Left ventricle myocardium inferior (tissue), 1 donor: ENCODE measurements around the gene CALHM1. TPM values are rescaled to one million over a fixed set of nuclear protein-coding genes. Genes with fewer than 3 reads are reported as not detected.
A peak's percentile ranks its signal among the peaks of the same experiment; 100 is the strongest.

Experiments used
- DNase-seq: peaks from one replicate; pipeline ENCODE4 v3.0.0-alpha.2; 2020
- H3K27ac ChIP-seq: fragments of 200-600 bp; replicated peaks from 2 replicates; pipeline ENCODE4 v1.8.0; 2021
- H3K27me3 ChIP-seq: fragments of 200-600 bp; 2 replicates; pipeline ENCODE4 v1.8.0; 2021; ENCODE audit warnings: low read depth
- H3K36me3 ChIP-seq: fragments of 200-600 bp; 2 replicates; pipeline ENCODE4 v1.8.0; 2021
- H3K4me1 ChIP-seq: fragments of 200-600 bp; 2 replicates; pipeline ENCODE4 v1.8.0; 2021
- H3K4me3 ChIP-seq: fragments of 200-600 bp; 2 replicates; pipeline ENCODE4 v1.8.0; 2021; ENCODE audit warnings: mild to moderate bottlenecking, moderate library complexity
- H3K9me3 ChIP-seq: fragments of 200-600 bp; replicated peaks from 2 replicates; pipeline ENCODE4 v1.8.0; 2021
- CTCF ChIP-seq: fragments of 200-600 bp; IDR thresholded peaks from 2 replicates; pipeline ENCODE4 v1.8.0; 2021; ENCODE audit warnings: antibody characterized with exemption, mild to moderate bottlenecking, borderline replicate concordance
- intact Hi-C: fragments of 100-400 bp; cut with micrococcal nuclease; formaldehyde crosslinking; loops from one replicate; pipeline ENCODE4 v1.11.0; 2022
- total RNA-seq: library from RNA; stranded (reverse); fragmentation: NEBNext Ultra II Directional; extraction: Animal tissue kit (Norgen Biotek cat#: 25700); gene quantifications from one replicate; pipeline ENCODE4 v1.2.1, GENCODE V29; 2021
- donor health status: DM: no; HTN: yes; CAD: no; lungs with severe emphysema.

Gene CALHM1
- total RNA-seq, 1 donor from 2014 or later: not detected

- H3K9me3 ChIP-seq: no peaks in the 10 kb centered on the region
- H3K4me3 ChIP-seq: no peak overlapping the region
- no peaks in the 10 kb centered on the region for H3K36me3 ChIP-seq
- peaks cover 95% of the 10 kb centered on the region for H3K27me3 ChIP-seq
- intact Hi-C loops: no loop called here
- DNase-seq: no peak
- no peak for TF ChIP-seq CTCF
- H3K27ac ChIP-seq: no peak overlapping the region
- peaks cover 22% of the 10 kb centered on the region for H3K4me1 ChIP-seq
These were observed 38.6 kb upstream of the CALHM1 start for GRCh38 chr10:103497161-103497915.

GRCh38 chr10:103495321-103495720 lies 36.6 kb upstream of the CALHM1 start:
- Histone ChIP-seq H3K27me3 (peaks cover 76% of the 10 kb centered on the region), H3K9me3 (no peaks in the 10 kb centered on the region), H3K4me1 (peaks cover 28% of the 10 kb centered on the region), H3K27ac (no peak overlapping the region), H3K36me3 (no peaks in the 10 kb centered on the region), H3K4me3 (no peak overlapping the region)
- TF ChIP-seq CTCF: no peak
- intact Hi-C loops: no loop called here
- no peak for DNase-seq

GRCh38 chr10:103493916-103494877 lies 35.5 kb upstream of the CALHM1 start:
- intact Hi-C loops: no loop called here
- DNase-seq: no peak
- Histone ChIP-seq H3K36me3 (no peaks in the 10 kb centered on the region), H3K9me3 (no peaks in the 10 kb centered on the region), H3K27ac (no peak overlapping the region), H3K4me3 (peak overlapping the region; percentile 72), H3K27me3 (peaks cover 65% of the 10 kb centered on the region), H3K4me1 (peaks cover 28% of the 10 kb centered on the region)
- TF ChIP-seq CTCF: no peak

GRCh38 chr10:103493362-103493915 lies 34.7 kb upstream of the CALHM1 start, which contains the start of gene NEURL1:
TSS of gene NEURL1 (plus strand) at chr10:103493705. CDS start at chr10:103494388, 683 bp downstream.
- no peak for TF ChIP-seq CTCF
- H3K27ac ChIP-seq: no peak within 1 kb of the TSS
- no peak for DNase-seq
- H3K4me1 ChIP-seq: peaks cover 28% of the 10 kb centered on the region
- intact Hi-C loops: no loop called here
- H3K27me3 ChIP-seq: peaks cover 57% of the 10 kb centered on the region
- no peaks in the 10 kb centered on the region for H3K9me3 ChIP-seq
- no peaks in the 10 kb centered on the region for H3K36me3 ChIP-seq
- H3K4me3 ChIP-seq: peak within 1 kb of the TSS; percentile 72

GRCh38 chr10:103492655-103493261 lies 34.1 kb upstream of the CALHM1 start:
- H3K9me3 ChIP-seq: no peaks in the 10 kb centered on the region

More at GRCh38 chr10:103492655-103493261, 34.1 kb upstream of the CALHM1 start:
- H3K4me3 ChIP-seq: peak overlapping the region; percentile 72
- TF ChIP-seq CTCF: no peak
- intact Hi-C loops: no loop called here
- DNase-seq: no peak
- H3K27me3 ChIP-seq: peaks cover 53% of the 10 kb centered on the region
- H3K27ac ChIP-seq: no peak overlapping the region
- H3K4me1 ChIP-seq: peaks cover 28% of the 10 kb centered on the region
- no peaks in the 10 kb centered on the region for H3K36me3 ChIP-seq
